K562 (cell line): ENCODE results near the gene SNRPD2. TPM values are rescaled to one million over a fixed set of nuclear protein-coding genes. Genes with fewer than 3 reads are reported as not detected.

Experiments
- CHCHD3 ChIP-seq: fragments of 250-450 bp; sonication (Bioruptor Pico); IDR thresholded peaks from 2 replicates; pipeline ENCODE4 v2.1.2; 2022; ENCODE audit warnings: mild to moderate bottlenecking
- E2F6 ChIP-seq, 2 experiments: IDR thresholded peaks; 2 replicates each; pipeline ENCODE4 v1.6.1; 2011; ENCODE audit warnings: borderline replicate concordance in 1 of 2, control low read depth in 1 of 2, low read depth in 1 of 2, low read length in 1 of 2, mild to moderate bottlenecking in 1 of 2, mixed read lengths in 1 of 2, moderate library complexity in 1 of 2; ENCODE audit not compliant: insufficient read depth in 1 of 2, insufficient read length in 1 of 2, poor library complexity in 1 of 2, severe bottlenecking in 1 of 2; ENCODE audit errors: extremely low read depth in 1 of 2
- ETS2 ChIP-seq: IDR thresholded peaks from 2 replicates; pipeline ENCODE4 v1.6.1; 2016; ENCODE audit warnings: borderline replicate concordance, missing genetic modification characterization, mild to moderate bottlenecking, moderate library complexity, missing compliant biosample characterization; ENCODE audit not compliant: poor library complexity, severe bottlenecking
- FOXJ2 ChIP-seq: fragments of 200-800 bp; sonication (Bioruptor generic); IDR thresholded peaks from 2 replicates; pipeline ENCODE4 v1.6.1; 2016; ENCODE audit warnings: missing genetic modification characterization, missing compliant biosample characterization
- FOXK1 ChIP-seq: sonication (generic); formaldehyde crosslinking; IDR thresholded peaks from 2 replicates; pipeline ENCODE4 v1.8.0; 2022; ENCODE audit warnings: missing genetic modification reagents, mild to moderate bottlenecking, borderline replicate concordance
- FOXP1 ChIP-seq: sonication (generic); formaldehyde crosslinking; IDR thresholded peaks from 2 replicates; pipeline ENCODE4 v1.8.0; 2022; ENCODE audit warnings: mild to moderate bottlenecking, missing genetic modification reagents
- HDAC3 ChIP-seq: fragments of 450-650 bp; IDR thresholded peaks from 2 replicates; pipeline ENCODE4 v1.6.1; 2018; ENCODE audit warnings: borderline replicate concordance, mild to moderate bottlenecking, moderate library complexity; ENCODE audit not compliant: partially characterized antibody
- HES1 ChIP-seq: fragments of 450-650 bp; IDR thresholded peaks from 2 replicates; pipeline ENCODE4 v1.6.1; 2016; ENCODE audit warnings: low read depth, mild to moderate bottlenecking, moderate library complexity
- ILK ChIP-seq: fragments of 450-650 bp; IDR thresholded peaks from 2 replicates; pipeline ENCODE4 v1.6.1; 2016; ENCODE audit warnings: missing genetic modification characterization, low read depth, mild to moderate bottlenecking, missing compliant biosample characterization, moderate library complexity, borderline replicate concordance
- JUN ChIP-seq, 2 experiments: sonication (generic) in 1 of 2; formaldehyde crosslinking in 1 of 2; IDR thresholded peaks; 2 replicates each; pipeline versions ENCODE4 v1.6.1 to v1.8.0; 2012 to 2022; ENCODE audit warnings: borderline replicate concordance in 2 of 2, mild to moderate bottlenecking in 2 of 2, improper control_type of control experiment in 1 of 2, low read depth in 1 of 2, low read length in 1 of 2, missing genetic modification reagents in 1 of 2
- NFATC3 ChIP-seq: fragments of 450-650 bp; IDR thresholded peaks from 2 replicates; pipeline ENCODE4 v1.6.1; 2017; ENCODE audit warnings: mild to moderate bottlenecking
- NR2F6 ChIP-seq: fragments of 450-650 bp; formaldehyde crosslinking; IDR thresholded peaks from 2 replicates; pipeline ENCODE4 v1.4.0; 2020; ENCODE audit warnings: mild to moderate bottlenecking
- PBX2 ChIP-seq, 2 experiments: IDR thresholded peaks in 1 of 2; conservative IDR thresholded peaks in 1 of 2; 2 replicates each; pipeline ENCODE4 v1.6.1; 2016; ENCODE audit warnings: low read depth in 2 of 2, mild to moderate bottlenecking in 1 of 2, missing compliant biosample characterization in 1 of 2, missing genetic modification characterization in 1 of 2, moderate library complexity in 1 of 2
- RB1 ChIP-seq: fragments of 450-650 bp; IDR thresholded peaks from 2 replicates; pipeline ENCODE4 v1.6.1; 2017; ENCODE audit warnings: low read depth, mild to moderate bottlenecking
- RFX7 ChIP-seq: fragments of 250-450 bp; sonication (Bioruptor Pico); IDR thresholded peaks from 2 replicates; pipeline ENCODE4 v1.5.1; 2021; ENCODE audit warnings: mild to moderate bottlenecking
- SMARCC2 ChIP-seq: fragments of 450-650 bp; IDR thresholded peaks from 2 replicates; pipeline ENCODE4 v1.6.1; 2017; ENCODE audit warnings: antibody characterized with exemption, moderate library complexity, mild to moderate bottlenecking, low read depth
- TAF1 ChIP-seq: IDR thresholded peaks from 2 replicates; pipeline ENCODE4 v1.6.1; 2011; ENCODE audit warnings: mild to moderate bottlenecking, low read length, moderate library complexity; ENCODE audit not compliant: insufficient read depth, control insufficient read depth, severe bottlenecking; ENCODE audit errors: extremely low read depth
- TCF7 ChIP-seq: sonication (generic); IDR thresholded peaks from 2 replicates; pipeline ENCODE4 v1.6.1; 2016; ENCODE audit warnings: antibody characterized with exemption, borderline replicate concordance
- TSC22D4 ChIP-seq: fragments of 450-650 bp; IDR thresholded peaks from 2 replicates; pipeline ENCODE4 v1.6.1; 2016; ENCODE audit warnings: missing genetic modification characterization, missing biosample characterization, control low read depth
- ZNF184 ChIP-seq: sonication (generic); formaldehyde crosslinking; IDR thresholded peaks from 2 replicates; pipeline ENCODE4 v1.5.0; 2020; ENCODE audit warnings: missing genetic modification reagents
- ZNF3 ChIP-seq: fragments of 250-450 bp; sonication (Bioruptor Pico); IDR thresholded peaks from 2 replicates; pipeline ENCODE4 v1.5.0; 2021; ENCODE audit warnings: mild to moderate bottlenecking, moderate library complexity
- ZNF347 ChIP-seq: fragments of 450-650 bp; formaldehyde crosslinking; IDR thresholded peaks from 2 replicates; pipeline ENCODE4 v1.4.0; 2020; ENCODE audit warnings: low read depth, mild to moderate bottlenecking, moderate library complexity
- polyA plus RNA-seq, 8 experiments: library from polyadenylated mRNA; depleted of rRNA in 4 of 8; stranded (reverse) in 5 of 8; unstranded in 3 of 8; fragments of >200 nt; fragmentation: Nextera tagmentation in 2 of 8; fragmentation: Illumina TruSeq in 1 of 8; extraction: Ambion mirVana in 2 of 8; extraction: Trizol in 1 of 8; gene quantifications; 2 replicates each; pipeline versions ENCODE4 v1.2.1 to v1.2.3, GENCODE V29; 2011 to 2014; ENCODE audit warnings: inconsistent platforms in 1 of 8, missing spikeins in 1 of 8
- total RNA-seq, 7 experiments: library from RNA; depleted of rRNA in 6 of 7; stranded (reverse); fragments of >200 nt in 6 of 7; fragmentation: Illumina TruSeq in 2 of 7; extraction: Trizol in 2 of 7; gene quantifications; 2 replicates each; pipeline versions ENCODE4 v1.2.1 to v1.2.3, GENCODE V29; 2011 to 2021; ENCODE audit warnings: low replicate concordance in 1 of 7

SNRPD2 gene
- total and polyA plus RNA-seq, 9 of the 15 experiments (the other 6 are each of a cell fraction or from before 2014, with no cell fraction given): 728 to 4,411 (median 1,029) TPM

- TF ChIP-seq E2F6 (IDR thresholded peaks at IDR 0.05; ENCODE audit: borderline replicate concordance in 1 of 2, extremely low read depth in 1 of 2, insufficient read depth in 1 of 2, insufficient read length in 1 of 2, low read depth in 1 of 2, low read length in 1 of 2, poor library complexity in 1 of 2, severe bottlenecking in 1 of 2) (peak in 1 of 2 experiments; percentile 38), NFATC3 (no peak), ZNF347 (CRISPR knock-in tag) (no peak), HES1 (no peak), TCF7 (no peak), RB1 (peak; percentile 85), PBX2 (CRISPR knock-in tag; IDR thresholded peaks at IDR 0.05; ENCODE audit: low read depth) (no peak), PBX2 (tag; conservative IDR thresholded peaks at IDR 0.05; ENCODE audit: low read depth) (no peak), NR2F6 (CRISPR knock-in tag) (no peak), TSC22D4 (tag) (no peak), JUN (IDR thresholded peaks at IDR 0.05; ENCODE audit: borderline replicate concordance, low read depth, low read length) (no peak), JUN (CRISPR knock-in tag; IDR thresholded peaks at IDR 0.05; ENCODE audit: borderline replicate concordance) (no peak), FOXK1 (CRISPR knock-in tag) (no peak), CHCHD3 (CRISPR knock-in tag) (no peak), TAF1 (peak; percentile 65), SMARCC2 (peak; percentile 64; the same call in 1 of the 2 replicates), RFX7 (CRISPR knock-in tag) (no peak), ILK (tag) (no peak), HDAC3 (no peak), ETS2 (tag) (no peak), FOXJ2 (peak; percentile 78), ZNF184 (CRISPR knock-in tag) (no peak), ZNF3 (CRISPR knock-in tag) (no peak), FOXP1 (CRISPR knock-in tag) (no peak)
Observed at GRCh38 chr19:45730368-45731288, 38.9 kb upstream of the SNRPD2 start, which contains the start of gene FBXO46 (continued).
